IMR-90 (cell line): ENCODE measurements around the gene DNAH3. TPM values are rescaled to one million over a fixed set of nuclear protein-coding genes. Genes with fewer than 3 reads are reported as not detected.

Experiments
- ATAC-seq: fragments of 200-7000 bp; cut with Tn5 transposase; 2 replicates; pipeline ENCODE4 v1.9.1; 2020; ENCODE audit warnings: low read depth, mild to moderate bottlenecking, moderate library complexity
- BruUV-seq: library from RNA; stranded (reverse); fragments of 400-500 nt; replicated peaks from 2 replicates; lab custom pipeline; 2021; lab: Mats Ljungman, UMichigan
- CTCF ChIA-PET: fragments of 300-600 bp; formaldehyde crosslinking; extraction: SDS; loops from one replicate; lab custom pipeline; 2021; ENCODE audit warnings: antibody characterized with exemption; lab: Yijun Ruan, JAX
- POLR2A ChIA-PET: fragments of 300-600 bp; sonication (Branson Sonifier 250); formaldehyde crosslinking; loops from one replicate; lab custom pipeline; 2022; ENCODE audit warnings: antibody characterized with exemption; ENCODE audit not compliant: unreplicated experiment; lab: Charles Lee
- DNase-seq: peaks from one replicate; pipeline ENCODE4 v3.0.0; 2013
- H2AFZ ChIP-seq: replicated peaks from 2 replicates; pipeline ENCODE3; 2013; ENCODE audit warnings: low read length, mild to moderate bottlenecking; ENCODE audit not compliant: poor library complexity
- H2AK5ac ChIP-seq: 2 replicates; pipeline ENCODE4 v1.6.1; 2013; ENCODE audit warnings: low read depth, low read length, inconsistent platforms
- H2AK9ac ChIP-seq: replicated peaks from 2 replicates; pipeline ENCODE3; 2013; ENCODE audit warnings: mild to moderate bottlenecking, low read depth, low read length, moderate library complexity; ENCODE audit not compliant: poor library complexity
- H2BK120ac ChIP-seq: 2 replicates; pipeline ENCODE4 v1.6.1; 2013; ENCODE audit warnings: low read depth, low read length, inconsistent platforms
- H2BK15ac ChIP-seq: 3 replicates; pipeline ENCODE4 v1.6.1; 2013; ENCODE audit warnings: low read depth, low read length, inconsistent platforms
- H2BK20ac ChIP-seq: 2 replicates; pipeline ENCODE4 v1.6.1; 2013; ENCODE audit warnings: low read depth, mild to moderate bottlenecking, inconsistent platforms, low read length, moderate library complexity
- H2BK5ac ChIP-seq: 2 replicates; pipeline ENCODE4 v1.6.1; 2013; ENCODE audit warnings: mild to moderate bottlenecking, low read depth, low read length, inconsistent platforms; ENCODE audit not compliant: poor library complexity, severe bottlenecking
- H3K14ac ChIP-seq: replicated peaks from 2 replicates; pipeline ENCODE4 v1.6.1; 2013; ENCODE audit warnings: low read depth, low read length, inconsistent platforms
- H3K18ac ChIP-seq: 2 replicates; pipeline ENCODE4 v1.6.1; 2013; ENCODE audit warnings: low read depth, low read length, control low read depth
- H3K23ac ChIP-seq: 2 replicates; pipeline ENCODE4 v1.6.1; 2013; ENCODE audit warnings: low read depth, low read length, inconsistent platforms
- H3K27ac ChIP-seq: 2 replicates; pipeline ENCODE4 v1.5.1; 2013; ENCODE audit warnings: mild to moderate bottlenecking, control low read depth, low read length; ENCODE audit not compliant: insufficient read depth
- H3K27me3 ChIP-seq: 2 replicates; pipeline ENCODE4 v1.6.1; 2013; ENCODE audit warnings: low read length; ENCODE audit not compliant: control insufficient read depth, insufficient read depth
- H3K36me3 ChIP-seq: 2 replicates; pipeline ENCODE4 v1.6.1; 2013; ENCODE audit warnings: low read length, mixed read lengths; ENCODE audit not compliant: control insufficient read depth, insufficient read depth
- H3K4ac ChIP-seq: 2 replicates; pipeline ENCODE4 v1.6.1; 2013; ENCODE audit warnings: low read depth, low read length, inconsistent platforms
- H3K4me1 ChIP-seq: 2 replicates; pipeline ENCODE4 v1.6.1; 2013; ENCODE audit warnings: low read length, mixed read lengths; ENCODE audit not compliant: control insufficient read depth, insufficient read depth
- H3K4me2 ChIP-seq: 2 replicates; pipeline ENCODE4 v1.6.1; 2013; ENCODE audit warnings: low read depth, mild to moderate bottlenecking, control low read depth, low read length, moderate library complexity
- H3K4me3 ChIP-seq: 2 replicates; pipeline ENCODE4 v1.5.1; 2013; ENCODE audit warnings: low read depth, mild to moderate bottlenecking, control low read depth, low read length, moderate library complexity; ENCODE audit not compliant: insufficient read depth
- H3K56ac ChIP-seq: 2 replicates; pipeline ENCODE4 v1.6.1; 2013; ENCODE audit warnings: low read length, inconsistent platforms; ENCODE audit not compliant: insufficient read depth; ENCODE audit errors: extremely low read depth
- H3K79me1 ChIP-seq, 2 experiments: 2 replicates each; pipeline ENCODE4 v1.6.1; 2013; ENCODE audit warnings: low read length in 2 of 2, inconsistent platforms in 1 of 2, low read depth in 1 of 2
- H3K9ac ChIP-seq: 2 replicates; pipeline ENCODE4 v1.6.1; 2013; ENCODE audit warnings: low read depth, low read length, control low read depth
- H3K9me1 ChIP-seq: 2 replicates; pipeline ENCODE4 v1.6.1; 2013; ENCODE audit warnings: low read length, inconsistent platforms; ENCODE audit not compliant: insufficient read depth
- H3K9me3 ChIP-seq: 2 replicates; pipeline ENCODE4 v1.6.1; 2013; ENCODE audit warnings: low read length; ENCODE audit not compliant: control insufficient read depth, insufficient read depth
- H4K20me1 ChIP-seq: 2 replicates; pipeline ENCODE4 v1.6.1; 2013; ENCODE audit warnings: low read length, inconsistent platforms; ENCODE audit not compliant: insufficient read depth
- H4K5ac ChIP-seq: 2 replicates; pipeline ENCODE4 v1.6.1; 2013; ENCODE audit warnings: mild to moderate bottlenecking, low read depth, low read length, control low read depth
- H4K8ac ChIP-seq, 2 experiments: 2 replicates each; pipeline ENCODE4 v1.6.1; 2013; ENCODE audit warnings: low read depth in 2 of 2, low read length in 2 of 2, control low read depth in 1 of 2, inconsistent platforms in 1 of 2
- H4K91ac ChIP-seq: 2 replicates; pipeline ENCODE4 v1.6.1; 2013; ENCODE audit warnings: low read depth, low read length, inconsistent platforms; ENCODE audit not compliant: insufficient read depth
- BHLHE40 ChIP-seq: fragments of 150-350 bp; IDR thresholded peaks from 2 replicates; pipeline ENCODE4 v1.6.1; 2016; ENCODE audit warnings: mild to moderate bottlenecking, low read depth, low read length
- CEBPB ChIP-seq: IDR thresholded peaks from 2 replicates; pipeline ENCODE4 v1.6.1; 2012; ENCODE audit warnings: low read depth, low read length, improper control_type of control experiment
- CHD1 ChIP-seq: IDR thresholded peaks from 2 replicates; pipeline ENCODE4 v1.6.1; 2012; ENCODE audit warnings: low read depth, low read length, improper control_type of control experiment
- CTCF ChIP-seq: conservative IDR thresholded peaks from 2 replicates; pipeline ENCODE4 v1.5.1; 2012; ENCODE audit warnings: mild to moderate bottlenecking, low read depth, low read length, improper control_type of control experiment
- MXI1 ChIP-seq: IDR thresholded peaks from 2 replicates; pipeline ENCODE4 v1.6.1; 2012; ENCODE audit warnings: low read depth, mild to moderate bottlenecking, low read length, moderate library complexity, borderline replicate concordance
- NFE2L2 ChIP-seq: fragments of 150-350 bp; IDR thresholded peaks from 2 replicates; pipeline ENCODE4 v1.6.1; 2016; ENCODE audit warnings: low read depth, mild to moderate bottlenecking, low read length
- RAD21 ChIP-seq: IDR thresholded peaks from 2 replicates; pipeline ENCODE4 v1.6.1; 2012; ENCODE audit warnings: low read length, improper control_type of control experiment
- RFX5 ChIP-seq: IDR thresholded peaks from 2 replicates; pipeline ENCODE4 v1.8.0; 2012; ENCODE audit warnings: low read depth, mild to moderate bottlenecking, low read length, moderate library complexity
- SMC3 ChIP-seq: fragments of 150-350 bp; IDR thresholded peaks from 2 replicates; pipeline ENCODE4 v1.6.1; 2016; ENCODE audit warnings: low read depth, mild to moderate bottlenecking, antibody characterized with exemption, low read length, moderate library complexity
- WGBS, 2 experiments: methylation state at CpG; one replicate each; pipeline versions ENCODE4 v1.1.5 to v1.1.7; 2013; ENCODE audit warnings: missing lambda C conversion rate in 2 of 2; ENCODE audit not compliant: insufficient read length in 1 of 2; ENCODE audit errors: extremely low coverage in 2 of 2; 5-methylcytosine and 5-hydroxymethylcytosine counted together
- dilution Hi-C: fragments of 300-500 bp; cut with HindIII; formaldehyde crosslinking; loops from one replicate; pipeline ENCODE4 v1.14.3; 2018; ENCODE audit warnings: low sequenced_read_pairs; ENCODE audit not compliant: unreplicated experiment
- in situ Hi-C: fragments of 300-500 bp; cut with MboI; formaldehyde crosslinking; loops from 3 replicates; pipeline ENCODE4 v1.14.3; 2019; ENCODE audit warnings: low sequenced_read_pairs, inconsistent platforms, mixed read lengths
- intact Hi-C: fragments of 100-400 bp; cut with micrococcal nuclease; formaldehyde crosslinking; loops from 2 replicates; pipeline ENCODE4 v1.10.0; 2022
- polyA plus RNA-seq, 3 experiments: library from polyadenylated mRNA; depleted of rRNA; stranded (reverse); fragments of >200 nt; gene quantifications; 2 replicates each; pipeline ENCODE4 v1.2.3, GENCODE V29; 2012; ENCODE audit warnings: low replicate concordance in 1 of 3
- total RNA-seq: library from RNA; depleted of rRNA; stranded (reverse); fragments of >200 nt; gene quantifications from 2 replicates; pipeline ENCODE4 v1.2.3, GENCODE V29; 2012
- TF ChIP-seq, protein P1 (sequence below): fragments of 150-350 bp; IDR thresholded peaks from 2 replicates; pipeline ENCODE4 v1.6.1; 2016; ENCODE audit warnings: low read depth, mild to moderate bottlenecking, low read length, moderate library complexity, borderline replicate concordance

The DNAH3 gene
- total and polyA plus RNA-seq, 2 of the 4 experiments (the other 2 are of a cell fraction) = not detected

- Histone ChIP-seq H2AFZ (no peak overlapping the region), H2AK5ac (no peak overlapping the region), H3K56ac (no peak overlapping the region), H4K20me1 (no peaks in the 10 kb centered on the region), H3K23ac (no peak overlapping the region), H3K9ac (no peak overlapping the region), H3K14ac (no peak overlapping the region), H3K27me3 (peaks cover 40% of the 10 kb centered on the region), H3K4me2 (no peak overlapping the region), H3K36me3 (no peaks in the 10 kb centered on the region), H2BK5ac (no peak overlapping the region), H4K8ac (no peak overlapping the region), H3K79me1 (no peaks in the 10 kb centered on the region), H3K27ac (no peak overlapping the region), H2BK15ac (no peak overlapping the region), H4K5ac (no peak overlapping the region), H3K4ac (no peak overlapping the region), H3K9me1 (no peaks in the 10 kb centered on the region), H2BK20ac (no peak overlapping the region), H2BK120ac (no peak overlapping the region), H3K4me3 (no peak overlapping the region), H3K4me1 (no peaks in the 10 kb centered on the region), H3K18ac (no peak overlapping the region), H3K9me3 (no peaks in the 10 kb centered on the region), H2AK9ac (no peak overlapping the region), H4K91ac (no peak overlapping the region)
- no CpG with 5 or more reads among the region's 5 CpGs for WGBS, 2 experiments
- no TSS peak for BruUV-seq
- in situ Hi-C loops (no loop called here), dilution Hi-C loops (no loop called here), intact Hi-C loops (no loop called here)
- no peak for DNase-seq
- CTCF ChIA-PET = no interaction called here
- TF ChIP-seq NFE2L2 (no peak), CTCF (no peak), CEBPB (no peak), RAD21 (no peak), CHD1 (no peak), MXI1 (no peak), RFX5 (no peak), BHLHE40 (no peak), SMC3 (no peak)
- TF ChIP-seq, protein P1, sequence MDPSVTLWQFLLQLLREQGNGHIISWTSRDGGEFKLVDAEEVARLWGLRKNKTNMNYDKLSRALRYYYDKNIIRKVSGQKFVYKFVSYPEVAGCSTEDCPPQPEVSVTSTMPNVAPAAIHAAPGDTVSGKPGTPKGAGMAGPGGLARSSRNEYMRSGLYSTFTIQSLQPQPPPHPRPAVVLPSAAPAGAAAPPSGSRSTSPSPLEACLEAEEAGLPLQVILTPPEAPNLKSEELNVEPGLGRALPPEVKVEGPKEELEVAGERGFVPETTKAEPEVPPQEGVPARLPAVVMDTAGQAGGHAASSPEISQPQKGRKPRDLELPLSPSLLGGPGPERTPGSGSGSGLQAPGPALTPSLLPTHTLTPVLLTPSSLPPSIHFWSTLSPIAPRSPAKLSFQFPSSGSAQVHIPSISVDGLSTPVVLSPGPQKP = no peak
- POLR2A ChIA-PET = no interaction called here
- no peak for ATAC-seq
Observed at GRCh38 chr16:21199607-21200218, 49.1 kb upstream of the DNAH3 start.
